Measurements from ENCODE around the gene GBF1.
"Not testable (repeated sequence)": the region's sequence is repeated elsewhere in the genome, so short reads cannot be mapped to it uniquely, and the experiment has no call there.

Gene GBF1

GRCh38 chr10:102234888-102235597 lies 10.3 kb upstream of the GBF1 start:
- DNase-seq, result no peak

GRCh38 chr10:102235598-102235920 lies 9.8 kb upstream of the GBF1 start:
- DNase-seq, result no peak

- DNase-seq, result no peak
Observed at GRCh38 chr10:102236006-102236405, 9.3 kb upstream of the GBF1 start.

- DNase-seq, result no peak
Observed at GRCh38 chr10:102237711-102238252, 7.5 kb upstream of the GBF1 start.

GRCh38 chr10:102240467-102241031 lies 4.8 kb upstream of the GBF1 start:
- no peak for DNase-seq

- no peak for DNase-seq
Observed at GRCh38 chr10:102241032-102241443, 4.3 kb upstream of the GBF1 start.

- no peak for DNase-seq
Observed at GRCh38 chr10:102241444-102242117, 3.8 kb upstream of the GBF1 start, which contains the start of gene PITX3. Gene PITX3, minus strand, starts transcription at chr10:102241512. Its CDS starts 9,432 bp downstream, at chr10:102232080.

- DNase-seq, result no peak
Observed at GRCh38 chr10:102242118-102242485, 3.2 kb upstream of the GBF1 start.

- no peak for DNase-seq
Observed at GRCh38 chr10:102243309-102243708, 2.0 kb upstream of the GBF1 start.

- no peak for DNase-seq
Observed at GRCh38 chr10:102245932-102246251, 560 bp downstream of the GBF1 start.

GRCh38 chr10:102246261-102246660 lies 929 bp downstream of the GBF1 start:
- no peak for DNase-seq

GRCh38 chr10:102247734-102248133 lies 2.4 kb downstream of the GBF1 start:
- DNase-seq, result no peak

GRCh38 chr10:102252508-102252907 lies 7.2 kb downstream of the GBF1 start:
- not testable (repeated sequence) for DNase-seq

GRCh38 chr10:102254426-102254825 lies 9.1 kb downstream of the GBF1 start:
- no peak for DNase-seq

GRCh38 chr10:102255404-102255803 lies 10.1 kb downstream of the GBF1 start:
- no peak for DNase-seq

GRCh38 chr10:102261196-102261595 lies 15.9 kb downstream of the GBF1 start:
- DNase-seq, result no peak

GRCh38 chr10:102261842-102262241 lies 16.5 kb downstream of the GBF1 start:
- no peak for DNase-seq

GRCh38 chr10:102262744-102263370 lies 17.5 kb downstream of the GBF1 start:
- DNase-seq, result no peak

GRCh38 chr10:102264371-102264770 lies 19.0 kb downstream of the GBF1 start:
- DNase-seq, result no peak

GRCh38 chr10:102266670-102267069 lies 21.3 kb downstream of the GBF1 start:
- no peak for DNase-seq

GRCh38 chr10:102267748-102268147 lies 22.4 kb downstream of the GBF1 start:
- DNase-seq, result no peak

GRCh38 chr10:102268375-102268888 lies 23.1 kb downstream of the GBF1 start:
- no peak for DNase-seq

- DNase-seq, result no peak
Observed at GRCh38 chr10:102269017-102269416, 23.7 kb downstream of the GBF1 start.

GRCh38 chr10:102274062-102274461 lies 28.7 kb downstream of the GBF1 start:
- no peak for DNase-seq
